Neuron (in vitro differentiated cells): ENCODE data around the gene SPECC1L.

Source experiments
- H2AFZ ChIP-seq: one replicate; pipeline ENCODE4 v1.6.1; 2013; ENCODE audit warnings: low read depth, mild to moderate bottlenecking, inconsistent platforms, low read length, moderate library complexity
- H3K27me3 ChIP-seq: one replicate; pipeline ENCODE4 v1.6.1; 2013; ENCODE audit warnings: low read length; ENCODE audit not compliant: insufficient read depth
- H3K36me3 ChIP-seq: one replicate; pipeline ENCODE4 v1.6.1; 2013; ENCODE audit warnings: low read length; ENCODE audit not compliant: insufficient read depth
- H3K4me1 ChIP-seq: one replicate; pipeline ENCODE4 v1.6.1; 2013; ENCODE audit warnings: low read length; ENCODE audit not compliant: insufficient read depth
- H3K4me3 ChIP-seq: 2 replicates; pipeline ENCODE4 v1.5.1; 2013; ENCODE audit warnings: mild to moderate bottlenecking, low read length, moderate library complexity
- H3K9me3 ChIP-seq: one replicate; pipeline ENCODE4 v1.6.1; 2013; ENCODE audit warnings: low read length

SPECC1L gene

GRCh38 chr22:24407884-24408283 is 137.3 kb downstream of the SPECC1L start:
- no peak overlapping the region for H3K4me3 ChIP-seq
- H3K9me3 ChIP-seq, result no peaks in the 10 kb centered on the region
- H3K27me3 ChIP-seq, result no peaks in the 10 kb centered on the region
- peaks cover 34% of the 10 kb centered on the region for H3K36me3 ChIP-seq
- H2AFZ ChIP-seq, result no peak overlapping the region
- H3K4me1 ChIP-seq, result no peaks in the 10 kb centered on the region

DNA sequence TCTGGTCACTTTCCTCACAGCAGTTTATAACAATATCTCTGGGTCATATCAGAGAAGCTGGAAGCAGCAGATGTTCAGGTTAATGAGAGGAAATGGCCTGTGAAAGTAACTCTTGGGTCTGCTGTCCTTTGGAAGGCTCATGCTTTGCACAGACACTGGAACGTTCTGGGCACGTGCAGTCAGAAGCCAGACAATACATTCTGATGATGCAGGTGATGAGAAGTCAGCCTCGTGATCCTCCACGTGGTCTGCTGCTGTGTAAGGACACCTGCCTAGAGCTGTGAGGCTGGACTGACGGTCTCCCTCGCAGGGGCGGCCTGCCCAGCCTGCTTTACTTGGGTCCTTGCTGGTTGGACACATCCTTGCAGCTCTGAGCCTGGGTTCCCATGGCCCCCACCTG is 138.0 kb downstream of the SPECC1L start:
- Histone ChIP-seq H3K4me3 (no peak overlapping the region), H2AFZ (no peak overlapping the region), H3K36me3 (peaks cover 35% of the 10 kb centered on the region), H3K4me1 (no peaks in the 10 kb centered on the region), H3K27me3 (no peaks in the 10 kb centered on the region), H3K9me3 (no peaks in the 10 kb centered on the region)

- no peak overlapping the region for H3K4me3 ChIP-seq
- H3K36me3 ChIP-seq, result peaks cover 35% of the 10 kb centered on the region
- H2AFZ ChIP-seq, result no peak overlapping the region
- no peaks in the 10 kb centered on the region for H3K4me1 ChIP-seq
- H3K9me3 ChIP-seq, result no peaks in the 10 kb centered on the region
- H3K27me3 ChIP-seq, result no peaks in the 10 kb centered on the region
Measured at GRCh38 chr22:24409707-24410106, 139.1 kb downstream of the SPECC1L start.

DNA sequence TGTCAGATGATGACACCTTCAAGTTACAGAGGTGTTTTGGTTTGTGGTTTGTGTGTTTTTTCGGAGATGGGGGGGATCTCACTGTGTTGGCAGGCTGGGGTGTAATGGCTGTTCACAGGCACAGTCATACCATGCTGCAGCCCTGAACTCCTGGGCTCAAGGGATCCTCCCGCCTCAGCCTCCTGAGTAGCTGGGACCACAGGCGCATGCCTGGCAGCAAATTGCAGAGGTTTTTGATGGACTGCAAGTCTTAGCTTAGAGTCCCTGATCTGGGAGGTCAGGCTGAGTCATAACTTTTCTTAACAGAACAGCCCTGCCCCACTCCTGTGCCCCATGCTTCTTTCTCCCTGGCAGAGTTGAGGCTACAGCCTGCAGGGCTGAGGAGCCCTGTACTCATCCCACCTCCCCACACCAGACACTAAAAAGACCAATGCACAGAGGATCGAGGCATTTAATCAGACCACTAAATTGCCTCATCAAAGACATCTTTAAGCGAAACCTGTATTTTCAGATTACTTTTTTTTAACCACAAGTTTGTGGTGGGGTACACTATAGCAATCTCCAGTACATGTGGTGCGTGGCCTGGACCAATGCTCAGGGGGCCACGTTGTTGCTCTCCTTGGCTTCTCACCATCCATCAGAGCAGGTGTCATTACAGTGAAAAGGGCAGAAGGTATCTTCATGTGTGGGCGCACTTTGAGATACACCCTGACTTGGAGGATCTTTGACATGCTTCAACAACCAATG is 139.7 kb downstream of the SPECC1L start:
- no peak overlapping the region for H2AFZ ChIP-seq
- no peaks in the 10 kb centered on the region for H3K4me1 ChIP-seq

DNA sequence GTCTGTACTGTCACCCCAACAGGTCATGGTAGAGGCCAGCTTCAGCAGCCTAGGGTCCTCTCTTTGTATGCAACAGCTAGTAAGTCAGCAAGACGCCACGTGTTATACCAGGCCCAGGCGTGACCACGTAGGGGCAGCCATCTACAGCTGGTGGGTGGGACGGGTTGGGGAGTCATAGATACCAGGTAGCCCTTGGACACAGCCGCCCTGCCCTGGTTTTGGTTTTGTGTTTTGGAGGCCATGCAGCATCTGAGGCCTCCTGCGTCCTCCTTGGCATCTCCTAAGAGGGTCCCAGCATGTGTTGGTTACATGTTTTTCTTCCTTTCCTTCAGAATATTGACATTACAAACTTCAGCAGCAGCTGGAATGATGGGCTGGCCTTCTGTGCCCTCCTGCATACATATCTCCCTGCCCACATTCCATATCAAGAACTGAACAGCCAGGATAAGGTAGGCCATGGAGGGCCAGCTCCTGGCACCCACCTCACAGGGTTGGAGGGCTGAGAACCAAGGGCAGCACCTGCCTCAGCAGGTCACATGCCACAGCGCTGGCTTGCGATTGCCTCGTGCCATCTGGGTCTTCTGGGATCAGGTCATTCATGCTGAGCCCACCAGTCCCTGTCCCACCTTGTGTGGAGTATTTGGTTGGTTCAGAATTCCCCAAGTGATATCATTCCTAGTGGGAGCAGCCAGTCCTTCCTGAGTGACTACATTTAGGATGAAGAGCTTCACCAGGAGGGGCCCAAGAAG is 140.8 kb downstream of the SPECC1L start:
- Histone ChIP-seq H3K9me3 (no peaks in the 10 kb centered on the region), H3K4me1 (no peaks in the 10 kb centered on the region), H3K36me3 (peaks cover 41% of the 10 kb centered on the region), H3K4me3 (no peak overlapping the region), H3K27me3 (no peaks in the 10 kb centered on the region), H2AFZ (no peak overlapping the region)

More for the DNA sequence above, 139.7 kb downstream of the SPECC1L start:
- Histone ChIP-seq H3K27me3 (no peaks in the 10 kb centered on the region), H3K36me3 (peaks cover 33% of the 10 kb centered on the region), H3K4me3 (no peak overlapping the region), H3K9me3 (no peaks in the 10 kb centered on the region)

- no peaks in the 10 kb centered on the region for H3K9me3 ChIP-seq
- no peak overlapping the region for H3K4me3 ChIP-seq
- H3K27me3 ChIP-seq, result no peaks in the 10 kb centered on the region
- H3K4me1 ChIP-seq, result no peaks in the 10 kb centered on the region
- H3K36me3 ChIP-seq, result peaks cover 41% of the 10 kb centered on the region
- H2AFZ ChIP-seq, result no peak overlapping the region
Measured at GRCh38 chr22:24412274-24412673, 141.6 kb downstream of the SPECC1L start.

DNA sequence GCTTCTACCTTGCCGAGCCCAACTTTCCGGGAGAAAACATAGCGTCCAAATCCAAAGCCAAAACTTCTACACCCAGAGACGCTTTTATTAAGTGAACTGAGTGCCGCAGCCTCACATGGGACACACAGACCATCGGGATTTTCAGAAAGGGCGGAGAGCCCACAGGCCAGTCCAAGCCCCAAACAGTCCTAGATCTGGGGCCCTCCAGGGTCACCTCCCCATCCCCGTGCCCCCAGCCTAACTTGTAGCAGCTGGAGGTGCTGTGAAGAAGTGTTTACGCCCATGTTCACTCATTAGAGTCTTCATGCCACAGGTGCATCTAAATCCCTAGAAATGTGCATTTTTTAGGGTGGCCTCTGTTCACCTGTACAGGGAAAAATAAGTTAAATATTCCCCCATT is 142.6 kb downstream of the SPECC1L start:
- no peaks in the 10 kb centered on the region for H3K4me1 ChIP-seq
- H2AFZ ChIP-seq, result no peak overlapping the region
- H3K4me3 ChIP-seq, result no peak overlapping the region
- peaks cover 43% of the 10 kb centered on the region for H3K36me3 ChIP-seq
- no peaks in the 10 kb centered on the region for H3K27me3 ChIP-seq
- no peaks in the 10 kb centered on the region for H3K9me3 ChIP-seq

- Histone ChIP-seq H3K27me3 (no peaks in the 10 kb centered on the region), H3K36me3 (peaks cover 43% of the 10 kb centered on the region), H3K9me3 (no peaks in the 10 kb centered on the region), H3K4me1 (no peaks in the 10 kb centered on the region), H3K4me3 (no peak overlapping the region), H2AFZ (no peak overlapping the region)
Measured at GRCh38 chr22:24413736-24414385, 143.2 kb downstream of the SPECC1L start.

DNA sequence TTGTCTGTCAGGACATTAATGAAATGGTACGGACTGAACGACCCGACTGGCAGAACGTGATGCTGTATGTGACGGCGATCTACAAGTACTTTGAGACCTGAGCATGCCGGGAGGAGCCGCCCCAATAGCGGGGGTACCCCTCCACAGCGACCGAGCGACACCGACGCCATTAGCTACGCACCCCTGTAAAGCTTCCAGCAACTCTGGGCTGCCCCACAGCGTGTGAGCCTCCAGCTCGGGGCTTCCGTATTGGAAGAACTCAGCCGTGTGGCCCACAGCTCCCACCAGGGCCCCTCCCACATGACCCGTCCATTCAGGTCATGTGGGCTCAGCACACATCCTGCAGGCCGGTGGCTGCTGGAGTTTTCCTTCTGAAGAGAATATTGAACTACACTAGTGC is 143.9 kb downstream of the SPECC1L start:
- no peaks in the 10 kb centered on the region for H3K27me3 ChIP-seq
- no peak overlapping the region for H2AFZ ChIP-seq
- no peaks in the 10 kb centered on the region for H3K9me3 ChIP-seq
- no peaks in the 10 kb centered on the region for H3K4me1 ChIP-seq
- peaks cover 48% of the 10 kb centered on the region for H3K36me3 ChIP-seq
- H3K4me3 ChIP-seq, result no peak overlapping the region

DNA sequence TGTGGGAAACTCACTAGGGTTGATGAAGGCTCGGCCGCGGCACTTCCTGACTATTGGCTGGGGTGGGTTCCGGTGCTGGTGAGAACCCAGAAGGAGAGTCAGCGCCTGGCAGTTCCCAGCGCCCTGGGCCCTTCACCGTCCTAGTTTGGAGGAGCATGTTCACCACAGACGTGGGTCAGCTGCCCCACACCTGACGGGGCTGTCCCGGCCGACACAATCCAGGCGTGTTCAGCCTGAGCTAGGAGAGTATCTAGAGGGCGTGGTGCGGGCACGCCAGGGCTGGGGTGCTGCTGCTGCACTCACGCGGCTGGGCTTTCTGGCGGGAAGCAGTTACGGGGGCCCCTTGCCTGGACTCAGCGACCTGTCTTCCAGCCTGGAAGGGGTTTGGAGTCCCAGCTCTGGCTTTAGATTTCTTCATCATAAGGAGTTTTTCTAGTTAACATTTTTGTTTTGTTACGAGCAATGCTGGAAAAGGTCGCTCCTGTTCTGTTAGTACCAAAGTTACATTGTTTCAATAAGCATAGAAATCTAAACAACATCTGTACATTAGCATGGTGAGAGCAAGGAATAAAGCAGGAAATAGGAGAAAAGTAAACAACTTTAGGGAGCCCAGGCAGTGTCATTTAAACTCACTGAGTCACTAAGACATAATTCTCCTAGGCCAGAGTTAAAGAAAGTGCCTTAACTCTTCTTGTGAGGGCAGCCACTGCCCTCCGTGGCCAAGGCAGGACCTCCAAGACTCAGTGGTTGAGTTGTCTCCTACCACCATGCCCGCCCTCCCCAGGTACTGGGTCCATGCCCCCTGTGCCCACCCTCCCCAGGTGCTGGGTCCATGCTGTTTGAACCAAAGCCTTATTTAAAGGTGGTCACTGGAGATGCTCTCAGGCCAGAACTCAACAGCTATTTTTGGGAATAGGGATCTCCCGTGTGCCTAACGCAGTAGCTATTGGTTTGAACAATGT is 144.6 kb downstream of the SPECC1L start:
- H3K27me3 ChIP-seq, result no peaks in the 10 kb centered on the region
- no peak overlapping the region for H2AFZ ChIP-seq
- H3K36me3 ChIP-seq, result peaks cover 48% of the 10 kb centered on the region
- no peaks in the 10 kb centered on the region for H3K9me3 ChIP-seq
- H3K4me1 ChIP-seq, result peaks cover 5% of the 10 kb centered on the region
- no peak overlapping the region for H3K4me3 ChIP-seq

- H3K4me1 ChIP-seq, result peaks cover 5% of the 10 kb centered on the region
- no peaks in the 10 kb centered on the region for H3K9me3 ChIP-seq
- no peak overlapping the region for H3K4me3 ChIP-seq
- no peak overlapping the region for H2AFZ ChIP-seq
- H3K36me3 ChIP-seq, result peaks cover 47% of the 10 kb centered on the region
- H3K27me3 ChIP-seq, result no peaks in the 10 kb centered on the region
Measured at GRCh38 chr22:24416095-24416494, 145.5 kb downstream of the SPECC1L start.

DNA sequence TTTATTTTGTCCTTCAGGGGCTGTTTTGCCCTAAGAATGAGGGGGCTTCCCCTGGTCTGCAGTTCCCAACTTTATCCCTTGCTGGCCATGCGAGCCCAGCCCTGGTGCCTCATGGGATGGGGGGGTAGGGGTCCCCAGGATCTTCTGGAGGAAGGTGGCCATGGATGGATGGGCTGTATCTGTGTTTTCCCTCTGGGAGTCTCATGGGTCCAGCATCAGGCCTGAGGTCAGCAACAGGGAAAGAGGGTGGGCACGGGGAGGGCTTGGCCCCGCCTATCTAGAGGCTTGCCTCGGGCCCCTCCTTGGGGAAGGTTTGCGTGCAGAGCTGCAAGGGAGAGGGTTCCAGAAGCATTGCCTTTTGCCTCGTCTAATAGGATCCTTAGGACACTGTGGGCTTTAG is 146.0 kb downstream of the SPECC1L start:
- Histone ChIP-seq H3K4me3 (no peak overlapping the region), H2AFZ (no peak overlapping the region), H3K27me3 (no peaks in the 10 kb centered on the region), H3K9me3 (no peaks in the 10 kb centered on the region), H3K4me1 (peaks cover 5% of the 10 kb centered on the region), H3K36me3 (peaks cover 42% of the 10 kb centered on the region)
